Liver (tissue), 9 donors: Measurements from ENCODE around the gene FMO2. TPM values are rescaled to one million over a fixed set of nuclear protein-coding genes. Genes with fewer than 3 reads are reported as not detected.

Experiments used
- DNase-seq: peaks from one replicate; pipeline ENCODE4 v3.0.0-alpha.2; 2017; ENCODE audit warnings: low spot score
- H3K27ac ChIP-seq, 2 donors: one replicate each; pipeline ENCODE4 v1.7.0; 2013; ENCODE audit warnings: inconsistent platforms in 2 of 2, low read length in 2 of 2, control low read depth in 1 of 2, low read depth in 1 of 2, mild to moderate bottlenecking in 1 of 2
- H3K27me3 ChIP-seq, 4 donors: one replicate each; pipeline versions ENCODE4 v1.6.1 to v1.7.0; 2013; ENCODE audit warnings: low read length in 3 of 4, inconsistent platforms in 1 of 4, mild to moderate bottlenecking in 1 of 4, moderate library complexity in 1 of 4; ENCODE audit not compliant: control insufficient read depth in 4 of 4, insufficient read depth in 4 of 4
- H3K36me3 ChIP-seq, 4 donors: one replicate each; pipeline versions ENCODE4 v1.6.1 to v1.7.0; 2013; ENCODE audit warnings: low read length in 3 of 4, mild to moderate bottlenecking in 3 of 4, low read depth in 1 of 4, moderate library complexity in 1 of 4; ENCODE audit not compliant: control insufficient read depth in 4 of 4, insufficient read depth in 3 of 4
- H3K4me1 ChIP-seq, 4 donors: one replicate each; pipeline versions ENCODE4 v1.6.1 to v1.7.0; 2013; ENCODE audit warnings: low read length in 3 of 4, mild to moderate bottlenecking in 3 of 4, moderate library complexity in 1 of 4; ENCODE audit not compliant: control insufficient read depth in 4 of 4, insufficient read depth in 4 of 4
- H3K4me3 ChIP-seq, 3 donors: one replicate each; pipeline versions ENCODE4 v1.6.1 to v1.7.0; 2013; ENCODE audit warnings: low read length in 3 of 3, control low read depth in 1 of 3, low read depth in 1 of 3, mild to moderate bottlenecking in 1 of 3
- H3K9ac ChIP-seq, 2 donors: one replicate each; pipeline ENCODE4 v1.7.0; 2013; ENCODE audit warnings: low read length in 2 of 2, mild to moderate bottlenecking in 2 of 2, moderate library complexity in 2 of 2, control low read depth in 1 of 2, low read depth in 1 of 2
- H3K9me3 ChIP-seq, 4 donors: one replicate each; pipeline versions ENCODE4 v1.6.1 to v1.7.0; 2013; ENCODE audit warnings: low read length in 3 of 4; ENCODE audit not compliant: control insufficient read depth in 4 of 4
- ATF3 ChIP-seq: IDR thresholded peaks from 2 replicates; pipeline ENCODE4 v1.6.1; 2016; ENCODE audit warnings: antibody characterized with exemption
- CTCF ChIP-seq: fragments of 150-350 bp; IDR thresholded peaks from 2 replicates; pipeline ENCODE4 v1.5.1; 2017; ENCODE audit warnings: improper control_type of control experiment, low read depth, low read length; ENCODE audit not compliant: missing input control
- EGR1 ChIP-seq, 2 donors: IDR thresholded peaks; 2 replicates each; pipeline ENCODE4 v1.6.1; 2016 to 2018; ENCODE audit warnings: antibody characterized with exemption in 2 of 2, low read depth in 2 of 2
- FOXA1 ChIP-seq: IDR thresholded peaks from 2 replicates; pipeline ENCODE4 v1.6.1; 2016; ENCODE audit warnings: antibody characterized with exemption
- FOXA2 ChIP-seq: IDR thresholded peaks from 2 replicates; pipeline ENCODE4 v1.6.1; 2016; ENCODE audit warnings: antibody characterized with exemption
- HNF4A ChIP-seq, 2 donors: conservative IDR thresholded peaks; 2 replicates each; pipeline ENCODE4 v1.6.1; 2016; ENCODE audit warnings: antibody characterized with exemption in 2 of 2, mild to moderate bottlenecking in 2 of 2
- HNF4G ChIP-seq: IDR thresholded peaks from 2 replicates; pipeline ENCODE4 v1.6.1; 2016; ENCODE audit warnings: antibody characterized with exemption
- MAX ChIP-seq: IDR thresholded peaks from 2 replicates; pipeline ENCODE4 v1.6.1; 2016; ENCODE audit warnings: antibody characterized with exemption
- NR2F2 ChIP-seq: IDR thresholded peaks from 2 replicates; pipeline ENCODE4 v1.6.1; 2016; ENCODE audit warnings: antibody characterized with exemption
- RAD21 ChIP-seq, 2 donors: IDR thresholded peaks; 2 replicates each; pipeline ENCODE4 v1.6.1; 2016; ENCODE audit warnings: antibody characterized with exemption in 2 of 2, mild to moderate bottlenecking in 2 of 2
- REST ChIP-seq: IDR thresholded peaks from 2 replicates; pipeline ENCODE4 v1.6.1; 2016; ENCODE audit warnings: antibody characterized with exemption, mild to moderate bottlenecking
- SP1 ChIP-seq: IDR thresholded peaks from 2 replicates; pipeline ENCODE4 v1.6.1; 2018; ENCODE audit warnings: antibody characterized with exemption, mild to moderate bottlenecking
- TAF1 ChIP-seq: conservative IDR thresholded peaks from 2 replicates; pipeline ENCODE4 v1.6.1; 2016; ENCODE audit warnings: antibody characterized with exemption, mild to moderate bottlenecking
- YY1 ChIP-seq: IDR thresholded peaks from 2 replicates; pipeline ENCODE4 v1.6.1; 2016; ENCODE audit warnings: antibody characterized with exemption, mild to moderate bottlenecking
- ZBTB33 ChIP-seq: IDR thresholded peaks from 2 replicates; pipeline ENCODE4 v1.6.1; 2016; ENCODE audit warnings: antibody characterized with exemption
- WGBS: extraction: QIAGEN DNeasy Blood & Tissue Kit; methylation state at CpG from one replicate; pipeline ENCODE4 v1.1.7; 2013; 5-methylcytosine and 5-hydroxymethylcytosine counted together
- polyA plus RNA-seq, 2 donors: library from polyadenylated mRNA; stranded (reverse) in 1 of 2; unstranded in 1 of 2; fragments of 200-250 nt in 1 of 2; fragments of >200 nt in 1 of 2; fragmentation: Nextera tagmentation in 1 of 2; extraction: Ambion mirVana in 1 of 2; gene quantifications; one replicate each; pipeline versions ENCODE4 v1.2.1 to v1.2.3, GENCODE V29; 2013 to 2015
- total RNA-seq, 2 donors: library from RNA; depleted of rRNA; stranded (reverse); fragments of >200 nt; gene quantifications; one replicate each; pipeline ENCODE4 v1.2.3, GENCODE V29; 2014
- donor health status: healthy.
- donor health status: healthy.
- donor health status: healthy.
- donor health status: healthy.
- donor health status: healthy.

FMO2 gene
- total and polyA plus RNA-seq, 4 donors: 0.14 to 1.6 (median 1.1) TPM

- no peak for DNase-seq
- H3K27me3 ChIP-seq: no peaks in the 10 kb centered on the region
- no peaks in the 10 kb centered on the region for H3K9me3 ChIP-seq
- no peaks in the 10 kb centered on the region for H3K36me3 ChIP-seq
- H3K27ac ChIP-seq: no peak overlapping the region
- peaks cover 6 to 31% (median 23%) of the 10 kb centered on the region in 4 donors for H3K4me1 ChIP-seq
- TF ChIP-seq ZBTB33 (no peak), ATF3 (no peak), YY1 (no peak), EGR1 (IDR thresholded peaks at IDR 0.05; ENCODE audit: low read depth in 2 of 2) (no peak), MAX (no peak), CTCF (no peak), SP1 (no peak), HNF4G (no peak), REST (no peak), FOXA1 (no peak), HNF4A (conservative IDR thresholded peaks at IDR 0.05) (no peak), RAD21 (IDR thresholded peaks at IDR 0.05) (no peak), FOXA2 (no peak), TAF1 (no peak)
- no peak overlapping the region for H3K9ac ChIP-seq
- 85% methylated on average over 2 of the region's 2 CpGs for WGBS
- H3K4me3 ChIP-seq: no peak overlapping the region
Measured at GRCh38 chr1:171138980-171139379, 46.1 kb upstream of the FMO2 start.

- H3K27ac ChIP-seq: peak overlapping the region in 1 of 2 donors; percentile 29
- H3K4me3 ChIP-seq: no peak overlapping the region
- WGBS: 95% methylated on average over 4 of the region's 4 CpGs
- no peak overlapping the region for H3K9ac ChIP-seq
- TF ChIP-seq HNF4G (no peak), MAX (no peak), SP1 (no peak), CTCF (no peak), ZBTB33 (no peak), FOXA1 (no peak), NR2F2 (no peak), YY1 (no peak), HNF4A (conservative IDR thresholded peaks at IDR 0.05) (no peak)
- peaks cover 6 to 31% (median 23%) of the 10 kb centered on the region in 4 donors for H3K4me1 ChIP-seq
- H3K36me3 ChIP-seq: no peaks in the 10 kb centered on the region
- H3K9me3 ChIP-seq: no peaks in the 10 kb centered on the region
- no peak for DNase-seq
- H3K27me3 ChIP-seq: no peaks in the 10 kb centered on the region
Measured at GRCh38 chr1:171139890-171140289, 45.2 kb upstream of the FMO2 start.
